Neuronal stem cell (in vitro differentiated cells): ENCODE measurements around the gene CXCL1.

Source experiments
- DNase-seq: peaks from one replicate; pipeline ENCODE4 v3.0.0-alpha.2; 2013; ENCODE audit warnings: low spot score
- H2AFZ ChIP-seq: one replicate; pipeline ENCODE4 v1.6.1; 2013; ENCODE audit warnings: mild to moderate bottlenecking, low read length, inconsistent platforms
- H2AK5ac ChIP-seq: 2 replicates; pipeline ENCODE4 v1.6.1; 2013; ENCODE audit warnings: low read depth, mild to moderate bottlenecking, inconsistent platforms, low read length, moderate library complexity, mixed read lengths
- H2BK120ac ChIP-seq: 2 replicates; pipeline ENCODE4 v1.6.1; 2013; ENCODE audit warnings: low read depth, mild to moderate bottlenecking, inconsistent platforms, low read length, moderate library complexity, mixed read lengths
- H2BK12ac ChIP-seq: one replicate; pipeline ENCODE4 v1.6.1; 2013; ENCODE audit warnings: low read length, inconsistent platforms
- H2BK15ac ChIP-seq: 2 replicates; pipeline ENCODE4 v1.6.1; 2013; ENCODE audit warnings: mild to moderate bottlenecking, low read length, inconsistent platforms, mixed read lengths
- H2BK5ac ChIP-seq: one replicate; pipeline ENCODE4 v1.6.1; 2013; ENCODE audit warnings: inconsistent platforms, mild to moderate bottlenecking, low read length, moderate library complexity
- H3K14ac ChIP-seq: one replicate; pipeline ENCODE4 v1.6.1; 2013; ENCODE audit warnings: low read length, inconsistent platforms
- H3K18ac ChIP-seq: 2 replicates; pipeline ENCODE4 v1.6.1; 2013; ENCODE audit warnings: low read length, inconsistent platforms
- H3K23ac ChIP-seq: 2 replicates; pipeline ENCODE4 v1.6.1; 2013; ENCODE audit warnings: low read depth, mild to moderate bottlenecking, mixed read lengths, low read length, inconsistent platforms; ENCODE audit not compliant: poor library complexity
- H3K27ac ChIP-seq: replicated peaks from 3 replicates; pipeline ENCODE4 v1.5.1; 2013; ENCODE audit warnings: low read length, inconsistent platforms
- H3K27me3 ChIP-seq, 3 experiments: 2 replicates each; pipeline ENCODE4 v1.6.1; 2013; ENCODE audit warnings: low read length in 3 of 3, mild to moderate bottlenecking in 2 of 3, inconsistent platforms in 1 of 3, low read depth in 1 of 3, mixed read lengths in 1 of 3, moderate library complexity in 1 of 3; ENCODE audit not compliant: control insufficient read depth in 3 of 3, insufficient read depth in 3 of 3
- H3K36me3 ChIP-seq, 2 donors: replicated peaks in 1 of 2; 2 replicates each; pipeline ENCODE4 v1.6.1; 2013; ENCODE audit warnings: low read length in 2 of 2; ENCODE audit not compliant: control insufficient read depth in 2 of 2, insufficient read depth in 2 of 2
- H3K4ac ChIP-seq: 2 replicates; pipeline ENCODE4 v1.6.1; 2013; ENCODE audit warnings: inconsistent platforms, mild to moderate bottlenecking, low read length, moderate library complexity
- H3K4me1 ChIP-seq, 2 donors: 1 replicate in 1 of 2; 2 replicates in 1 of 2; pipeline ENCODE4 v1.6.1; 2013; ENCODE audit warnings: low read length in 2 of 2, low read depth in 1 of 2; ENCODE audit not compliant: control insufficient read depth in 2 of 2, insufficient read depth in 1 of 2
- H3K4me2 ChIP-seq: one replicate; pipeline ENCODE4 v1.6.1; 2013; ENCODE audit warnings: mild to moderate bottlenecking, low read length, inconsistent platforms; ENCODE audit not compliant: insufficient read depth, poor library complexity, severe bottlenecking
- H3K4me3 ChIP-seq, 2 donors: 2 replicates each; pipeline ENCODE4 v1.5.1; 2013; ENCODE audit warnings: low read length in 2 of 2, mild to moderate bottlenecking in 2 of 2, inconsistent platforms in 1 of 2, moderate library complexity in 1 of 2
- H3K79me1 ChIP-seq: one replicate; pipeline ENCODE4 v1.6.1; 2013; ENCODE audit warnings: low read depth, mild to moderate bottlenecking, inconsistent platforms, low read length, moderate library complexity
- H3K9ac ChIP-seq: one replicate; pipeline ENCODE4 v1.6.1; 2013; ENCODE audit warnings: mild to moderate bottlenecking, low read depth, low read length, inconsistent platforms; ENCODE audit not compliant: poor library complexity
- H3K9me3 ChIP-seq, 2 donors: replicated peaks in 1 of 2; 2 replicates each; pipeline versions ENCODE3 to v1.6.1; 2013; ENCODE audit warnings: low read length in 2 of 2, mild to moderate bottlenecking in 2 of 2, inconsistent platforms in 1 of 2, low read depth in 1 of 2, mixed read lengths in 1 of 2, moderate library complexity in 1 of 2; ENCODE audit not compliant: control insufficient read depth in 2 of 2, insufficient read depth in 1 of 2
- H4K8ac ChIP-seq: one replicate; pipeline ENCODE4 v1.6.1; 2013; ENCODE audit warnings: low read depth, mild to moderate bottlenecking, inconsistent platforms, low read length, moderate library complexity
- H4K91ac ChIP-seq: one replicate; pipeline ENCODE4 v1.6.1; 2013; ENCODE audit warnings: low read length, low read depth, mild to moderate bottlenecking, inconsistent platforms; ENCODE audit not compliant: poor library complexity
- WGBS, 2 donors: extraction: QIAGEN DNeasy Blood & Tissue Kit; methylation state at CpG; one replicate each; pipeline ENCODE4 v1.1.7; 2013; ENCODE audit warnings: missing lambda C conversion rate in 2 of 2, mixed read lengths in 1 of 2; ENCODE audit not compliant: insufficient read length in 2 of 2, insufficient replicate concordance in 1 of 2; ENCODE audit errors: extremely low coverage in 2 of 2; 5-methylcytosine and 5-hydroxymethylcytosine counted together

CXCL1 gene

DNA sequence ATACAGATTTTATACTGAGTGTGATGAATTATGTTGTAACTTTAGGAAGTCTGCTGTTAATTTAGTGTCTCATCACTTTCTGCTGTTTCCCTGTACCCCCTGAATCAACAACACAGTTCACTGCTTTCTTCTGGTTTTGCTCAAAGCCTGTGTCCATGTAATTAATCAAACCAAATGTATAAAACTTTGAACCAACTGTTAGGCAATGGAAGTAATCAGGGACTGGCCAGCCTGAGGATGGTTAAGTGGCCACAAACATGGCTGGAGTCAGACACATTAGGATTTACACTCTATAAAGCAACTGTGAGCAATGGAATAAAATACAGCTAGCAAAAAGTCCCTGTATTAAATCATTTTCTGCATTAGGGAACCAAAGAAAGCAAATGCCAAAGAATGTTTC, 42.6 kb downstream of the CXCL1 start:
- Histone ChIP-seq H3K14ac (no peak overlapping the region), H2AK5ac (no peak overlapping the region)

GRCh38 chr4:73912191-73912590, 43.0 kb downstream of the CXCL1 start:
- no peak overlapping the region for H3K23ac ChIP-seq
- H3K79me1 ChIP-seq, result no peaks in the 10 kb centered on the region
- no peaks in the 10 kb centered on the region for H3K36me3 ChIP-seq
- WGBS, 2 donors, result no CpG with 5 or more reads among the region's 1 CpG
- H2BK5ac ChIP-seq, result no peak overlapping the region
- no peaks in the 10 kb centered on the region for H3K9me3 ChIP-seq
- H2BK15ac ChIP-seq, result no peak overlapping the region
- H4K8ac ChIP-seq, result no peak overlapping the region
- DNase-seq, result no peak
- H3K14ac ChIP-seq, result no peak overlapping the region
- no peak overlapping the region for H3K4ac ChIP-seq
- H2AFZ ChIP-seq, result no peak overlapping the region
- H3K27ac ChIP-seq, result no peak overlapping the region
- H3K4me3 ChIP-seq, result no peak overlapping the region
- H3K27me3 ChIP-seq, result no peaks in the 10 kb centered on the region
- no peak overlapping the region for H2BK12ac ChIP-seq
- no peak overlapping the region for H3K4me2 ChIP-seq
- H4K91ac ChIP-seq, result no peak overlapping the region
- no peak overlapping the region for H3K9ac ChIP-seq
- no peak overlapping the region for H3K18ac ChIP-seq
- no peaks in the 10 kb centered on the region for H3K4me1 ChIP-seq
- H2BK120ac ChIP-seq, result no peak overlapping the region
- no peak overlapping the region for H2AK5ac ChIP-seq

More for the DNA sequence above, 42.6 kb downstream of the CXCL1 start:
- Histone ChIP-seq H3K9me3 (no peaks in the 10 kb centered on the region), H2BK12ac (no peak overlapping the region), H2BK5ac (no peak overlapping the region), H2BK120ac (no peak overlapping the region), H2AFZ (no peak overlapping the region), H3K18ac (no peak overlapping the region), H3K79me1 (no peaks in the 10 kb centered on the region), H3K4me2 (no peak overlapping the region), H3K27ac (no peak overlapping the region), H3K9ac (no peak overlapping the region), H3K36me3 (no peaks in the 10 kb centered on the region), H3K27me3 (no peaks in the 10 kb centered on the region), H3K4ac (no peak overlapping the region), H3K4me3 (no peak overlapping the region), H3K23ac (no peak overlapping the region), H4K8ac (no peak overlapping the region), H3K4me1 (no peaks in the 10 kb centered on the region), H2BK15ac (no peak overlapping the region), H4K91ac (no peak overlapping the region)
- DNase-seq, result no peak

DNA sequence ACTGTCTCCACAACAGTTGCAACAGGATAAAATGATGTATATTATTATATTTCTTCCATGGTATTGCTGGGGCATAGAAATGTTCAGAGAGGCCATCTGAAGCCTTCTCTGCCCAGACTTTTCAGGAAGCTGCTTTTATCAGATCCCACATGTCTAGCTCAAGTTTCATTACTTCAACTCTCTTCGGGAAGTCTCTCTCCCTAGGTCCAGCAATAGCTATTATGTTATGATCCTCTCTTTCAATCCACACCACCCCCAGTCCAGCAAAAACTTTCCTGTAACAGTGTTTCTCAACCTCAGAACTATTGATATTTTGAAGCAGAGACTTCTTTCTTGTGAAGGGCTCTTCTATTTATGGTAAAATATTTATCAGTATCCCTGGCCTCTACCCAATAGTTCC, 44.9 kb downstream of the CXCL1 start:
- H4K91ac ChIP-seq, result no peak overlapping the region
- no peak overlapping the region for H3K4me2 ChIP-seq
- H3K27me3 ChIP-seq, result no peaks in the 10 kb centered on the region
- H2BK5ac ChIP-seq, result no peak overlapping the region
- H3K79me1 ChIP-seq, result no peaks in the 10 kb centered on the region
- no peak overlapping the region for H3K4ac ChIP-seq
- no peak overlapping the region for H3K4me3 ChIP-seq
- H2AK5ac ChIP-seq, result no peak overlapping the region
- no peak overlapping the region for H4K8ac ChIP-seq
- no peak for DNase-seq
- H2BK120ac ChIP-seq, result no peak overlapping the region
- WGBS, 2 donors, result no CpG with 5 or more reads among the region's 1 CpG
- no peak overlapping the region for H2AFZ ChIP-seq
- H3K18ac ChIP-seq, result no peak overlapping the region
- no peak overlapping the region for H3K23ac ChIP-seq
- no peaks in the 10 kb centered on the region for H3K36me3 ChIP-seq
- H2BK12ac ChIP-seq, result no peak overlapping the region
- no peak overlapping the region for H3K14ac ChIP-seq
- H3K9ac ChIP-seq, result no peak overlapping the region
- H3K9me3 ChIP-seq, result no peaks in the 10 kb centered on the region
- H3K27ac ChIP-seq, result no peak overlapping the region
- H2BK15ac ChIP-seq, result no peak overlapping the region
- peaks cover 0 to 2% of the 10 kb centered on the region in 2 donors for H3K4me1 ChIP-seq

- H2BK5ac ChIP-seq, result no peak overlapping the region
- H3K27me3 ChIP-seq, result no peaks in the 10 kb centered on the region
- no peak overlapping the region for H3K27ac ChIP-seq
- no peak overlapping the region for H3K9ac ChIP-seq
- no peak overlapping the region for H3K23ac ChIP-seq
- H4K91ac ChIP-seq, result no peak overlapping the region
- no peaks in the 10 kb centered on the region for H3K9me3 ChIP-seq
- H3K4me1 ChIP-seq, result peaks cover 0 to 2% of the 10 kb centered on the region in 2 donors
- no peak overlapping the region for H3K4ac ChIP-seq
- no peaks in the 10 kb centered on the region for H3K36me3 ChIP-seq
- no peak overlapping the region for H4K8ac ChIP-seq
- no peak overlapping the region for H2AFZ ChIP-seq
- H2AK5ac ChIP-seq, result no peak overlapping the region
- no peak overlapping the region for H3K18ac ChIP-seq
- H2BK12ac ChIP-seq, result no peak overlapping the region
- H3K4me3 ChIP-seq, result no peak overlapping the region
- H2BK15ac ChIP-seq, result no peak overlapping the region
- H3K79me1 ChIP-seq, result no peaks in the 10 kb centered on the region
- no peak overlapping the region for H3K4me2 ChIP-seq
- no peak overlapping the region for H2BK120ac ChIP-seq
- no CpG with 5 or more reads among the region's 1 CpG for WGBS, 2 donors
- H3K14ac ChIP-seq, result no peak overlapping the region
- DNase-seq, result no peak
Observed at GRCh38 chr4:73916172-73916925, 47.2 kb downstream of the CXCL1 start.
